OCI-M2 (cell line): ENCODE data around the gene DOCK3.
"Not testable (repeated sequence)": the region's sequence is repeated elsewhere in the genome, so short reads cannot be mapped to it uniquely, and the experiment has no call there.

Source experiments
- DNase-seq: peaks from one replicate; lab custom pipeline; 2025; ENCODE audit not compliant: unreplicated experiment; lab: John Stamatoyannopoulos, UW

DOCK3 gene

DNA sequence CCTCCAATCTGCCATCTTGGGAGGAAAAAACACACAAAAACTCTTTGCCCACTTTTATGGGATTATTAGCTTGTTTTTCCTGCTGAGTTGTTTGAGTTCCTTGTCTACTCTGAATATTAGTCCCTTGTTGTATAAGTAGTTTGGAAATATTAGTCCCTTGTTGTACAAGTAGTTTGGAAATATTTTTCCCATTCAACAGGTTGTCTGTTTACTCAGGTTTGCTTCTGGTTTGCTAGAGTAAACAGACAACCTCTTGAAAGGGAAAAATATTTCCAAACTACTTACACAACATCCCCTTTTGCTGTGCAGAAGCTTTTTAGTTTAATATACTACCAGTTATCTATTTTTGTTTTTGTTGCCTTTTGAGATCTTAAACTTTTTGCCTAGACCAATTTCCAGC is 517.0 kb downstream of the DOCK3 start:
- no peak for DNase-seq

DNA sequence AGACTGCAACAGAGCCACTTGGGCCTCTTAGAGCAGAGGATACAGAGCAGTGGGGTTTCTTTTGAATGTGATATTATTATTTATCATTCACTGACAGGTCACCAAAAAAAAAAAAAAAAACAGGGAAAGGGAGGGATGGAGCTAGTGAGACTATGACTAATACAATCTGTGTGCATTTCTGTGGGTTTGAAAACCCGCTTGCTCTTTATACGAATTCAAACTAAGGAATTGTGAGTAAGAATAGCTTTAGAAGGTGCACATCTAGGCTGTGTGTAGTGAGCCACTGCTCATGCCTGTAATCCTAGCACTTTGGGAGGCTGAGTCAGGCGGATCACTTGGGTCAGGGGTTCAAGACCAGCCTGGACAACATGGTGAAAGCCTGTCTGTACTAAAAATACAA is 523.8 kb downstream of the DOCK3 start:
- no peak for DNase-seq

DNA sequence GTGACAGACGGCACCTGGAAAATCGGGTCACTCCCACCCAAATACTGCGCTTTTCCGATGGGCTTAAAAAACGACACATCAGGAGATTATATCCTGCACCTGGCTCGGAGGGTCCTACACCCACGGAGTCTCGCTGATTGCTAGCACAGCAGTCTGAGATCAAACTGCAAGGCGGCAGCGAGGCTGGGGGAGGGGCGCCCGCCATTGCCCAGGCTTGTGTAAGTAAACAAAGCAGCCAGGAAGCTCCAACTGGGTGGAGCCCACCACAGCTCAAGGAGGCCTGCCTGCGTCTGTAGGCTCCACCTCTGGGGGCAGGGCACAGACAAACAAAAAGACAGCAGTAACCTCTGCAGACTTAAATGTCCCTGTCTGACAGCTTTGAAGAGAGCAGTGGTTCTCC is 524.6 kb downstream of the DOCK3 start:
- not testable (repeated sequence) for DNase-seq

DNA sequence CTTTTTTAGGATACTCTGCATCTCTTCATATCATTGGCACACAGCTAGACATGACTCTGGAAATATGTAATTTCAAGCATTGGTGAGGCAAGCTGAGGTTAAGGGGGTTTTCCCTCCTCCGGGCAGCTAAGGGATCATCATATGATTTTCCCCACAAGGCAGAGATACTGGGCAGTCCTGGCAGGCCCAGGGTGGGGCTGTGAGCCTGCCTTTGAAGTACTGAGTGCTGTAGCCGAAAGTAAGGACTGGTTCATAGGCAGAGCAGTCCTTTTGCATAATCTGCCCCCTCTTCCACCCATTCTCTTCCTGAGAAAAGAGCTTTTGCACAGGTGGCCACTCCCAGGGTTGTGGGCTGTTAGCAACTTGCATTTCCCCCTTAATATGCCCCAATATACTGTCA is 541.6 kb downstream of the DOCK3 start:
- no peak for DNase-seq

DNA sequence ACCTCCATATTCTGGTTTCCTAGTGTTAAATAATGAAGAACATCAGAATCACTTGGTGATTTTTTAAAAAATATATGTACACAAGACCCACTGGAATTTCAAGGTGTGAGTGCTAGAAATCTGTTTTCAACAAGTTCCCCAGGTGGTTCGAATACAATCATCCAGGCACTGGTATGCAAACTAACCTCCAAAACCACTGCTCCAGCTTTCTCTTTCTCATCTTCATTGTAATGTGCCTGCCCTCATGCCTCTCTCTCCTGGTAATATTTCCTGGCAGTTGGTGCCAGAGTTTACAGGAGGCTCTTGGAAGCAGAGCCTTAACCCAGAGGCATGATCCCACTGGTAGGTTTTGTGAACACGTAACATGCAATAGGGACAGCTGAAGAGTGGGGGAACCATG is 547.2 kb downstream of the DOCK3 start:
- no peak for DNase-seq

DNA sequence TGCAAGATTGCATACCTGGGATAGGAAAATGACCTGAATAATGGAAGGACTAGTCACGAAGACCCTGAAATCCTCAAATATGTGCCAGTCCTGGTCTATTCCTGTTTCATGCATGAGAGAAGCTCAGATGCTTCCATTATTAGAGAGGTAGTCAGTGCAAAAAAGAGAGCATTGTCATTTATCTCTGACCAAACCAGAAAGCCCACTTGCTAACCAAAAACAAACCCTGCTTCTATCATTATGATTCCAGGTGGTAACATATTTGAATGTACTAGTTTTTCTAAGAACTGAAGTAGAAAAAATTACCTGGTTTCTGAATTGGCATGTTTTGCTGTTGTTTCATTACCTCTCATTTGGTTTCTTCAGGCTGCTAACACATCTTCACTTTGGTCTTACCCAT is 549.6 kb downstream of the DOCK3 start:
- no peak for DNase-seq

DNA sequence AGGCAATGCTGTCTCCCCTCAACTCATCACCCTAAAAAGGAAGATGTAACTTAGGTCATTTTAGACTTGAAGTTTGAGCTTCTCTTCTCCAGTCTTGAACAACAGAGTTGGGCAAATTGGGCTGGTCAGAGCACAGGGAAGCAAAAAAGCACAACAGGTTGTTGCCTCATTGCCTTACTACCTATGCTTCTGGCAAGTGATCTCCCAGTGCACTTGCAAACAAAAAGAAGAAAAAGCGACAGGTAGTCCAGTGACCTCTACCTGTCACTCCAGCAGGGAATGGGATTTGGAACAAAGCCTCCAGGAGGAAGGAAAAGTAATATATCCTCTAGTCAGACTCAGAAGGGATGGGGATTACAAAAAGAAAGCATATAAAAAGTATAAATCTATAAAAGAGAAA is 550.1 kb downstream of the DOCK3 start:
- DNase-seq, result no peak

DNA sequence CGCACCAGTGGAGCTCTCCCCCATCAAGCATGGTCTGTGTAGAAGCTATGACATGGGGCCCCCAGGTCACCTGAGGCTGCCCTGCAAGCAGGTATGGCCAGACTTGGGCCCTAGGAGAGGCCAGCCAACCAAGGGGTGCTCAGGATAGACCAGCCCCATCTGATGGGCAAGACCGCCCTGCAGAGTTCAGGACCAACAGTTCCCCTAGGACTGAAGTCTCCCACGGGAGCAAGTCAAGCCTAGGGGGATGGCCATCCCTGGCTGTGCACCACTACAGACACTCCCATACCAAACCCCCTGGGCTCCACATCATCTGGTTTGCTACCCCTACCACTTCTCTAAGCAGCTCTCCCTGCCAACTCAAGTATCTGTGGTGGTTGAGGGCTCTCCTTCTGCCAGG is 568.2 kb downstream of the DOCK3 start:
- no peak for DNase-seq

DNA sequence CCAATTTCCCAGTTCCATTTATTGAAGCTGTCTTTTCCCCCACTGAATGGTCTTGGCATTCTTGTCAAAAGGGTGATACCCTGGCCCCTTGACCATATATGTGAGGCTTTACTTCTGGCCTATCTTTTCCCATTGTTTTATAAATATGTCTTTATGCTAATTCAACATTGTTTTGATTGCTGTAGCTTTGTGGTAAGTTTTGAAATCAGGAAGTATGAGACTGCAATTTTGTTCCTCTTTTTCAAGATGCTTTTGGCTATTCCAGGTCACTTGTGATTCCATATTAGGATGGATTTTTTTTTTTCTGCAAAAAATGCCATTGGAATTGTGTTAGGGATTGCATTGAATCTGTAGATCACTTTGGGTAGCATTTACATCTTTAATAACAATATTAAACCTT is 569.2 kb downstream of the DOCK3 start:
- DNase-seq, result no peak

DNA sequence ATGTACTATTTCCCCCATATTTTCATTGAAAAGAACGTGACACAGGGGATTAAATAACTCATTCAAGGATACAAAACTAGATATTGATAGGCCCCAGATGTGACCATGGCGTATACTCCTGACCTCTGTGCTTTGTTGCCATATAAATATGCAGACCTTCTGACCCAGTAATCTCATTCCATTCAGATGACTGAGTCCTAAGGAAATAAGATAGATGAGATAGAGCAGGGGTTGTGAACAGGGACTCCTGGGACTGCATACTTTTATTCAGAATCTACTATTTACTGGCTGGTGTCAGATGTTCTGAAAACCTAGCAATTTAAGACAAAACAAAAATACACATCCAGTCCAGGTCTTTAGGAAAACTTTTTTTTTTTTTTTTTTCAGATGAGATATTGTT is 571.1 kb downstream of the DOCK3 start:
- no peak for DNase-seq

DNA sequence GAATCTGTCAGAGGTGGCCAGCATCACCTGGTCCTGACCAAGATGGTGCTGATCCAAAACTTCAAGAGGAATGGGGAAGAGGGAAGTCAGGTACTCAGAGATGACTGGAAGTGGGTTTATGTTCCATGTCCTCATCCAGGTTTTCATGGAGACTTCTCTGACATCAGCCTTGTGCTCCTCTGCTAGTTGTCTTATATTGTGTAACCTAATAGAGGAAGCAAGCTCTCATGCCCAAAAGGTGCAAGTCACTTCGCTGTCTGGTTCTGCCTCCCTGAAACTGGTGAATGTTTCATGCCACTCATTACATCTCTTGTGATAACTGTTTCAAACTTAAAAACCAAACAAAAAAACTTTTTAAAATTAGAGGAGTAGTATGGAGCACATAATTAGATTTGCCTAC is 583.1 kb downstream of the DOCK3 start:
- no peak for DNase-seq

DNA sequence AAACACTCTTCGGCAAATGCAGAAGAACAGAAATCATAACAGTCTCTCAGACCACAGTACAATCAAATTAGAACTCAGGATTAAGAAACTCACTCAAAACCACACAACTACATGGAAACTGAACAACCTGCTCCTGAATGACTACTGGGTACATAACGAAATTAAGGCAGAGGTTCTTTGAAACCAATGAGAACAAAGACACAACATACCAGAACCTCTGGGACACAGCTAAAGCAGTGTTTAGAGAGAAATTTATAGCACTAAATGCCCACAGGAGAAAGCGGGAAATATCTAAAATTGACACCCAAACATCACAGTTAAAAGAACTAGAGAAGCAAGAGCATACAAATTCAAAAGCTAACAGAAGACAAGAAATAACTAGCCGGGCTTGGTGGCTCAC is 589.4 kb downstream of the DOCK3 start:
- DNase-seq, result not testable (repeated sequence)

DNA sequence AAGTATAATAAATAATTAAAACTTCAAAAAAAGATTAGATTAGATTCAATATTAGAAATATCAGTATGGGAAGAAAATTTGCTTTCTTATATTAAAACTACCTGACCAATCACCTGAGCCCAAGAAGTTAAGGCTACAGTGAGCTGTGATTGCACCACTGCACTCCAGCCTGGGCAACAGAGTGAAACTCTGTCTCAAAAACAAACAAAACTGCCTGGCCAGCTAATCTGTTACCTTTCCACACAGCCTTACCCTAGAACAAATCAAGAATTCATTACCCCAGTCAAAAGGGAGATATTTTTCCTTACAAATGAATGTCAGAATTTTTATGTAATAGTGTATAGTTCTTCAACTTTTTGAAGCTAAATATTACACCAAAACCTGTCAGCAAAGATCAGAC is 593.4 kb downstream of the DOCK3 start:
- DNase-seq, result no peak

DNA sequence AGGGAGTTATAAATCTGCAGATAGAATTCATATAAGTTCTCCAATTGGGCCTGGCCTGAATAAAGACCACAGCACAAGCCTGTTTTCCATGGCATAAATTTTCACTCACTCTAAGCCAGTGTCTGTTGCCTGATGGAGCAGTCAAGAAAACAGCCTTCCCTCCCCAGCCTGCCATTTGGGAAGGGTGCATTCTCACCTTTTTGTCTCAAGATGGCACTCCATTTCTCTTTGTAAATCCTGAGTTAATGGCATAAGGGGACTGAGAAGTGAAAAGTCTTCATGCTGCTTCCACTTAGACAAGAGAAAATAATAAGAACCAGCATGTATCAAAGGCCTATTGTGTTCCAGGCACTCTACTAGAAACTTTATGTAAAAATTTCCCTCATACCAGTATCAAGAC is 594.7 kb downstream of the DOCK3 start:
- no peak for DNase-seq

DNA sequence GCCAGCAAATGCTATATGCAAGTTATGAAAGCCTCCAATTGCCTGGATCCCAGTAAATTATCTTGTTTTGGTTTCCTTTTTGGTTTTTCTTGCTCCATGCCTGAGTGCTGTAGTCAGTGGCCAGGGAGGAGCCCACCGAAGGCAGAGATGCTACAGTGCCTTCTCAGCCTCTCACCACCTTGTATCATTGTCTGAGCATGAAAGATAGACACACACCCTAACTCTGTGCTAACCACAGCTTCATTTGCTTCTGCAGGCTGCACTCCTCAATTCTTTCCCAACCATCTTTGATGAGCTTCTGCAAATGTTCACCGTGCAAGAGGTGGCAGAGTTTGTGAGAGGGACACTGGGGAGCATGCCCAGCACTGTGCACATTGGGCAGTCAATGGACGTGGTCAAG is 595.8 kb downstream of the DOCK3 start:
- DNase-seq, result no peak

DNA sequence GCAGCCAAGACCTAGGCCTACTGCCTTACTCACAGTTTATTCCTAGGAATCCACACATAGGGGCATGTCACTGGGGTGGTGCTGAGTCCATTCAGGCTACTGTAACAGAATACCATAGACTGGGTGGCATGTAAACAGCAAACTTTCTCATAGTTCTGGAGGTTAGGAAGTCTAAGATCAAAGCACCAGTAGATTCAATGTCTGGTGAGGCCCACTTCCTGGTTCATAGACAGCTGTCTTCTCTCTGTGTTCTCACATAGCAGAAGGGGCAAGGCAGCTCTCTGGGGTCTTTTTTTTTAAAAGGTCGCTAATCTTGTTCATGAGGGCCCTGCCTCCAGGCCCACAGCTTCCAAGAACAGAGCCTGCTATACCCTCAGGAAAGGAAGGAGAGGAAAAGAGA is 596.4 kb downstream of the DOCK3 start:
- no peak for DNase-seq

DNA sequence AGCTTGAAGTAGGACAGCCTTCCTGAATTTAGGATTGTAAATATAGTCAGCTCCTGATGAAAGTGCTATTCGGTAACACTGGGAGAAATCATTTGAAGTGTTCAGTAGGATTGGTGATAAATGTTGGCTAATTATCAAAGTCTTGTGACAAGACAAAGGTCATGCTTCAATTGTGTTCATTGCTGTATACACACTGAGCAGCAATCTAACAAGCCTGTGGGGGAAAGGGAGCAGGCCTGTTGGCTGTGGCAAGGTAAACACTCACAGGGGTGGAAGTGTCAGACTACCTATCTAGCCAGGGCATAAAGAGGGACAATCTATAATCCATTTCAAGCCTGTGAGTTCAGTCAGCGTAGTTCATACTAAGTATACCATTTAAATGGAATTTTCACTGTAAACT is 599.3 kb downstream of the DOCK3 start:
- DNase-seq, result no peak

DNA sequence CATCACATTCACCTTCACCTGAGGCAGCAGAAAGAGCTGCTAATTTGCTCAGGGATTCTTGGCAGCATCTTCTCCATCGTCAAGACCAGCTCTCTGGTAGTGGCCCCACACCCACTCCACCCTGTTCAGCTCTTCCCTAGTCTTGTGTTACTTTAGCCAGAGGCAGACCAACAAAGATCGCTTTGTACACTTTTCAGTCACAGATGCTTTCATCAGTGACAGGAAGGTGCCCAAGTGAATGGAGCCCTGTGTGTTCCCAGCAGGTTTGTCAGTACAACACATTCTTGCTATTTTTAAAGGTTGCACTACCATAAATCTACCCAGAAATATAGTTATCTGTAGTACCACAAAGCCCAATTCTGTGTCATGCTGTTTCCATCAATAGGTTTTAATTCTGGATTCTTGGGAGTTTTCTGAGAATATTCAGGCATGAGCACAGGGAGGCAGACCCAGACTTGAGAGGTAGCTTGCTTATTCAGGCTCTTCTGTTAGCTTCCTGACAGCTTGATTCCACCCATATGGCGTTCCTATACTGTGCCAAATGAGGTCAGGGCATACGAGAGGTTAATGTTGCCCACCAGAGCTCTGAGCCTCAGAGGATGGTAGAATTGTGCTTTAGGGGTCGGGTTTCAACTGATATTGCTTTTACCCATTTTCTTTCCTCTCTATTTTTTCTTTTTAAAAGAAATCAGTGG is 600.5 kb downstream of the DOCK3 start:
- no peak for DNase-seq

DNA sequence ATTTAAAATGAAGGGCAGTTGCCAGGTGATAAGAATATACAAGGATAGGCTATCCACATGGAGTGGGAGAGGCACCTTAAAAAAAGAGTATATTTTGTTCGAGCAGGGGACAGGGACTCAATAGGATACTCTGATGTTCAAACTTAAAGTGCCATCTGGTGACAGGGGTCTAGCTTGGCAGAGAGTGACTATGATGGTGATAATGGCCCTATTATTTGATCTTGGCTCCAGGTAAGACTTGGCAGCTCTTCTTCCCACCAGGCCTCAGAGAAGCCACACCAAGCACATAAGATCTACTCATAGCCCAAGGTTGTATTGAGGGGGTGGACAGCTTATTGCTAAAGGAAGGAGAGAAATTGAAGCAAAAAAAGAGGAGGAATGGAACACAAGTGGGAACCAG is 601.3 kb downstream of the DOCK3 start:
- DNase-seq, result no peak

DNA sequence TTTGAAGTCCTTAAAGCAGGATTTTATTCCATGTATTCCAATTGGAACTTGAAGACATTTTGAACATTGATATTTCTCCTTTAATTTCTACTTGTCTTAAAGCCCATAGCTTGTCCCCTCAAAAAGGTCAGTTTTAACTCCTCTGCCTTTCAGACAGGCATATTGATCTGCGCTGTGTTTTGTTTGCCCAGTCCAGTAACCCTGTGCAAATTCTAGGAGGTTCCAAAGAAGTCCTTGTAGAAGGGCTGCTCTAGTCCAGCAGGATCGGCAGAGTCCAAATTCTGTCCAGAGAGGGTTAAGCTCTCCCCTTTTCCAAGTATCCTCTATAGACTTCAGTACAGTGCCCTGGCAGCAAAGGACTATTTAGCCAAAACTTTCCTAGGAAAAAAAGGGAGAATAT is 604.7 kb downstream of the DOCK3 start:
- DNase-seq, result no peak

DNA sequence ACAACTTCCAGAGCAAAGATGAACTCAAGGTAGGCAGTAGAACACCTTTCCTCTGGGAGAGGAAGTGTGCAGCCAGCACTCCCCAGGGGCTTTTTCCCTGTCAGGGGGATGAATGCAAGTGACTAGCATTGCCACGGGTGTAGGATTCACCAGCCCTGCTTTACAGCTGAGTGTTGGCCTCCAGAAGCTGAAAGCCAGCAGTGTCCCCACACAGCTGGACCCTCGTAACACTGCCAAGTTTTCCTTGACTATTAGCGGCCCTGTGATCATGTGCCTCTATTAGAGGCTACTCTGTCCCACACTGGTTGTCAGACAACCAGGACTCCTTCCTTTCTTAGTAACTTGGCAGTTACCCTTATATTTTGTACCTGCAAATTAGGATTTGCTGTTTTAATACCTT is 605.4 kb downstream of the DOCK3 start:
- no peak for DNase-seq

DNA sequence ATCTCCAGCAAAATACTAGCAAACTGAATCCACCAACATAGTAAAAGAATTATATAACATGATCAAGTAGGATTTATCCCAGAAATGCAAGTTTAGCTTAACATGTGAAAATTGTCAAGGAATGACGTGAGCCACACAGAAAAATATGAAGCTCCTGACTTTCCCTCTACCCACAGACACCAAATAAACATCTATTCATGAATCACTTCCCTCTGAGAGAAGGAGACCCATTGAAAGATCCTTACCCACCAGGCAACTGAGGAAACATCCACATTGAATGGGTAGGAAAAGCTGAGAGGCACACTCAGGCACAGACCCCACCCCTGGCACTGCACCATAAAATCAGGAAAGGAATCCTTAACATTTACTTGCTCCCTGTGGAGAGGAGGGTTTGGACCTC is 608.2 kb downstream of the DOCK3 start:
- DNase-seq, result no peak

DNA sequence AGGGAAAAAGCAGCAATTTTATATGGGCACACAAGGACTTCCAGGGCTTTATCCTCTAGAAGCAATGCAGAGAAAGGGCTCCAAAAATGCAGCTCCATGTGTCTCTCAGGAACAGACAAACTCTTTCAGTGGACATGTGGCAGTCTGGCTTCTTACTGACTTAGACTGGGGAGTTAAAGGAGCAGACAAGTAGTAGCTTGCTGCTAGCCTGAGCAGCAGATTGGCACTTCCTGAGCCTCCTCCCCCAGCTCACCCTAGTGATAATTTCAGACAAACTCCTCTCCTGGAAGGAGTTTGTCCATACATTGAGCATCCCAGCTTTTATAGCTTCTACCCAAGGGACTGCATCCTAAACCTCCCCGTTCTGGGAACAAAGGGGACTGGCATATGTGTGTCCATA is 608.7 kb downstream of the DOCK3 start:
- no peak for DNase-seq

DNA sequence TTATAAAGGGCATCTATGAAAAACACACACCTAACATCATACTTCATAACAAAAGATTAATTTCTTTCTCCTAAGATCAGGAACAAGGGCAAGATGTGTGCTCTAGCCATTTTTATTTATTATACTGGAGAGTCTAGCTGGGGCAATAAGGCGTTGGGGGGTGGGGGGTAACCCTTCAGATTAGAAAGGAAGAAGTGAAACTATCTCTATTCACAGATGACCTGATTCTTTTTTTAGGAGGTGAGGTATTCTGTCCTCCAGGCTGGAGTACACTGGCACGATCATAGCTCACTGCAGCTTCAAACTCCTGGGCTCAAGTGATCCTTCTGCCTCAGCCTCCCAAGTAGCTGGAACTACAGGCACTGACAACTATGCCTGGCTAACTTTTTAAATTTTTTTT is 620.9 kb downstream of the DOCK3 start:
- no peak for DNase-seq
